HG03439 (cell line): ENCODE measurements around the gene HECTD2.

Experiments
- ATAC-seq: cut with Tn5 transposase; IDR thresholded peaks from one replicate; pipeline ENCODE4 v1.9.1; 2021; ENCODE audit warnings: mild to moderate bottlenecking, moderate library complexity; ENCODE audit not compliant: unreplicated experiment

HECTD2 gene

GRCh38 chr10:91562839-91563581 is 152.9 kb downstream of the HECTD2 start:
- no peak for ATAC-seq

GRCh38 chr10:91564026-91564425 is 153.9 kb downstream of the HECTD2 start:
- no peak for ATAC-seq
